Ovary (tissue), 9 donors: Measurements from ENCODE around the gene DCDC2C. TPM values are rescaled to one million over a fixed set of nuclear protein-coding genes. Genes with fewer than 3 reads are reported as not detected.

Experiments
- DNase-seq, 5 donors: peaks; one replicate each; pipeline ENCODE4 v3.0.0-alpha.2; 2019 to 2020
- H3K27ac ChIP-seq, 2 donors: fragments of 200-600 bp; one replicate each; pipeline versions ENCODE4 v1.5.1 to v1.8.0; 2019 to 2022
- H3K27me3 ChIP-seq: fragments of 200-600 bp; one replicate; pipeline ENCODE4 v1.8.0; 2022
- H3K36me3 ChIP-seq: fragments of 200-600 bp; sonication (generic); one replicate; pipeline ENCODE4 v1.5.1; 2019
- H3K4me1 ChIP-seq: one replicate; pipeline ENCODE4 v1.8.1; 2013; ENCODE audit warnings: mild to moderate bottlenecking, moderate library complexity; ENCODE audit not compliant: insufficient read depth
- H3K4me3 ChIP-seq: fragments of 200-600 bp; sonication (generic); one replicate; pipeline ENCODE4 v1.5.1; 2017
- H3K9me3 ChIP-seq, 2 donors: fragments of 200-600 bp in 1 of 2; sonication (generic) in 1 of 2; one replicate each; pipeline versions ENCODE4 v1.5.1 to v1.8.1; 2013 to 2019; ENCODE audit warnings: mild to moderate bottlenecking in 1 of 2, moderate library complexity in 1 of 2
- EP300 ChIP-seq: sonication (generic); formaldehyde crosslinking; IDR thresholded peaks from one replicate; pipeline ENCODE4 v1.6.1; 2017; ENCODE audit warnings: antibody characterized with exemption
- POLR2A ChIP-seq: fragments of 450-650 bp; IDR thresholded peaks from one replicate; pipeline ENCODE4 v1.6.1; 2017; ENCODE audit warnings: antibody characterized with exemption, mild to moderate bottlenecking, moderate library complexity
- WGBS, 3 donors: extraction: QIAGEN DNeasy Blood & Tissue Kit in 1 of 3; methylation state at CpG; one replicate each; pipeline versions ENCODE4 v1.1.5 to v1.1.7; 2013 to 2017; 5-methylcytosine and 5-hydroxymethylcytosine counted together
- intact Hi-C, 4 donors: fragments of 100-400 bp; cut with DNase I; formaldehyde crosslinking; loops; one replicate each; pipeline versions ENCODE4 v1.11.0 to v1.15.1; 2022 to 2023
- polyA plus RNA-seq, 2 donors: library from polyadenylated mRNA; stranded (reverse); fragments of 200-250 nt in 1 of 2; fragments of 350-450 nt in 1 of 2; fragmentation: Illumina TruSeq in 1 of 2; extraction: RNeasy Lipid Tissue Mini Kit (QIAGEN cat#74804) in 1 of 2; gene quantifications; one replicate each; pipeline ENCODE4 v1.2.3, GENCODE V29; 2013 to 2014
- total RNA-seq, 7 donors: library from RNA; depleted of rRNA in 2 of 7; stranded (reverse); fragments of >200 nt in 2 of 7; fragmentation: NEBNext Ultra II Directional in 3 of 7; extraction: Animal tissue kit (Norgen Biotek cat#: 25700) in 3 of 7; gene quantifications; one replicate each; pipeline versions ENCODE4 v1.1.0 to v1.2.4, GENCODE V29; 2016 to 2023
- TF ChIP-seq, protein P1 (sequence below), 3 donors: fragments of 450-650 bp in 2 of 3; fragments of 200-600 bp in 1 of 3; IDR thresholded peaks; one replicate each; pipeline versions ENCODE4 v1.5.1 to v1.8.0; 2016 to 2022; ENCODE audit warnings: antibody characterized with exemption in 3 of 3, mild to moderate bottlenecking in 1 of 3
- donor health status: DM: no; HTN: no; CAD: no; lungs with moderate emphysema.
- donor health status: DM: no; HTN: no; CAD: no.
- donor health status: Bipolar disorder and iron deficiency.
- donor health status: DM: yes; HTN: yes; CAD: no.
- donor health status: DM: no; HTN: no; CAD: no.
- donor health status: DM: yes; HTN: yes; CAD: no.

DCDC2C gene
- total and polyA plus RNA-seq, 9 donors, result 0.11 to 0.95 (median 0.42) TPM; not detected in 6

DNA sequence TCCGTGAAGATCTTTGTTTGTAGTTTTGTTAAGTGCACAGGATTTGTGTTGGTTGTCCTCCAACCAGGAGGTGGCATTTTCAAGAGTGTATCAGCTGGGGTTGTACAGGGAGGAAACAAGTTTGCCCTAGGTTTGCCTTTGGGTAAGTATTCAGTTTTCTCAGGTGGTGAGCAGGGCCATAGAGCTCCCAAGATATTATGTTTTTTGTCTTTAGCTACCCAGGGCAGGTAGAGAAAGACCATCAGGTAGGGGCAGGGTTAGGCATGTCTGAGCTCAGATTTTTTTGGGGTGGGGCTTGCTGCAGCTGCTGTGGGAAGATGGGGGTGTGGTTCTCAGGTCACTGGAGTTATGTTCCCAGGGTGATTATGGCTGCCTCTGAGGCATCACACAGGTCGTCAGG is 191.6 kb downstream of the DCDC2C start:
- no peak overlapping the region for H3K27ac ChIP-seq
- no peak overlapping the region for H3K4me3 ChIP-seq
- no peaks in the 10 kb centered on the region for H3K36me3 ChIP-seq
- H3K9me3 ChIP-seq, result no peaks in the 10 kb centered on the region
- WGBS, 3 donors, result 53 to 67% (median 53%) methylated on average over 2 of the region's 2 CpGs
- DNase-seq, result no peak
- H3K4me1 ChIP-seq, result no peaks in the 10 kb centered on the region
- H3K27me3 ChIP-seq, result no peaks in the 10 kb centered on the region
- intact Hi-C loops, result no loop called here
- TF ChIP-seq EP300, result no peak
- TF ChIP-seq, protein P1, sequence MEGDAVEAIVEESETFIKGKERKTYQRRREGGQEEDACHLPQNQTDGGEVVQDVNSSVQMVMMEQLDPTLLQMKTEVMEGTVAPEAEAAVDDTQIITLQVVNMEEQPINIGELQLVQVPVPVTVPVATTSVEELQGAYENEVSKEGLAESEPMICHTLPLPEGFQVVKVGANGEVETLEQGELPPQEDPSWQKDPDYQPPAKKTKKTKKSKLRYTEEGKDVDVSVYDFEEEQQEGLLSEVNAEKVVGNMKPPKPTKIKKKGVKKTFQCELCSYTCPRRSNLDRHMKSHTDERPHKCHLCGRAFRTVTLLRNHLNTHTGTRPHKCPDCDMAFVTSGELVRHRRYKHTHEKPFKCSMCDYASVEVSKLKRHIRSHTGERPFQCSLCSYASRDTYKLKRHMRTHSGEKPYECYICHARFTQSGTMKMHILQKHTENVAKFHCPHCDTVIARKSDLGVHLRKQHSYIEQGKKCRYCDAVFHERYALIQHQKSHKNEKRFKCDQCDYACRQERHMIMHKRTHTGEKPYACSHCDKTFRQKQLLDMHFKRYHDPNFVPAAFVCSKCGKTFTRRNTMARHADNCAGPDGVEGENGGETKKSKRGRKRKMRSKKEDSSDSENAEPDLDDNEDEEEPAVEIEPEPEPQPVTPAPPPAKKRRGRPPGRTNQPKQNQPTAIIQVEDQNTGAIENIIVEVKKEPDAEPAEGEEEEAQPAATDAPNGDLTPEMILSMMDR (IDR thresholded peaks at IDR 0.05), result no peak
- no peak for TF ChIP-seq POLR2A

Other genes starting within 250 kb of the DCDC2C start
- 10 to 100 TPM; 35.9 to 59.3 (median 46.3) TPM for gene ADI1, start 184.0 kb upstream of the DCDC2C start, total RNA-seq
- gene ADI1, start 184.0 kb upstream of the DCDC2C start, polyA plus RNA-seq, result 10 to 100 TPM; 67.4 to 77.2 TPM
- gene RNASEH1, start 145.2 kb upstream of the DCDC2C start, total RNA-seq, result 10 to 100 TPM; 10.3 to 23.9 (median 18.1) TPM
- gene RNASEH1, start 145.2 kb upstream of the DCDC2C start, polyA plus RNA-seq, result 10 to 100 TPM; 14.0 to 15.9 TPM
- gene RPS7, start 128.3 kb upstream of the DCDC2C start, total RNA-seq, result over 10,000 TPM in 1 of 7 donors, 1,000 to 10,000 TPM in 6; 2,415 to 11,755 (median 2,627) TPM
- gene RPS7, start 128.3 kb upstream of the DCDC2C start, polyA plus RNA-seq, result 1,000 to 10,000 TPM; 1,753 to 4,871 TPM
- gene COLEC11, start 108.5 kb upstream of the DCDC2C start, total RNA-seq, result 10 to 100 TPM; 16.7 to 99.0 (median 59.9) TPM
- gene COLEC11, start 108.5 kb upstream of the DCDC2C start, polyA plus RNA-seq, result 100 to 1,000 TPM in 1 of 2 donors, 10 to 100 TPM in 1; 19.5 to 187 TPM
- gene ALLC, start 45.4 kb upstream of the DCDC2C start, total RNA-seq, result under 1 TPM in 2 of 7 donors, not detected in 5; 0.20 to 0.50 TPM
- gene ALLC, start 45.4 kb upstream of the DCDC2C start, polyA plus RNA-seq, result 1 to 10 TPM; 1.0 to 1.2 TPM